Cardiac fibroblast (primary cell): ENCODE measurements around the gene SLC35E3.

ENCODE experiments used
- DNase-seq, 2 donors: peaks; one replicate each; pipeline versions ENCODE4 v3.0.0 to v3.0.0-alpha.2; 2010; ENCODE audit warnings: low read depth in 2 of 2
- H3K4me3 ChIP-seq, 2 donors: replicated peaks in 1 of 2; 1 replicate in 1 of 2; 2 replicates in 1 of 2; pipeline ENCODE4 v1.5.1; 2011; ENCODE audit warnings: low read depth in 2 of 2, low read length in 2 of 2, mild to moderate bottlenecking in 2 of 2, moderate library complexity in 1 of 2
- TF ChIP-seq, protein P1 (sequence below): IDR thresholded peaks from one replicate; pipeline ENCODE4 v1.5.1; 2011; ENCODE audit warnings: low read depth, mild to moderate bottlenecking, low read length, inconsistent platforms

The SLC35E3 gene

DNA sequence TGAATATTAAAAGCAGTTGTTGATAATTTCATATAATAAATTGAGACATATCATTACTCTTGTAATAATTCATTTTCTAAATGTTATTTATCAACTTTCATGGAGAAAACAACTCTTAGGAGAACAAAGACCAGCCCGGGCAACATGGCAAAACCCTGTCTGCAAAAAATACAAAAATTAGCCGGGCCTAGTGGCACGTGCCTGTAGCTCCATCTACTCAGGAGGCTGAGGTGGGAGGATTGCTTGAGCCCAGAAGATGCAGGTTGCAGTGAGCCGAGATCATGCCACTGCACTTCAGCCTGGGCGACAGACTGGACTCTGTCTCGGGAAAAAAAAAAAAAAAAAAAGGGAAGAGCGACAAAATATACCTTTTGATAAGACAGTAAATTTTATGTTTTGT lies 21.2 kb downstream of the SLC35E3 start:
- H3K4me3 ChIP-seq = no peak overlapping the region
- DNase-seq = no peak
- TF ChIP-seq, protein P1, sequence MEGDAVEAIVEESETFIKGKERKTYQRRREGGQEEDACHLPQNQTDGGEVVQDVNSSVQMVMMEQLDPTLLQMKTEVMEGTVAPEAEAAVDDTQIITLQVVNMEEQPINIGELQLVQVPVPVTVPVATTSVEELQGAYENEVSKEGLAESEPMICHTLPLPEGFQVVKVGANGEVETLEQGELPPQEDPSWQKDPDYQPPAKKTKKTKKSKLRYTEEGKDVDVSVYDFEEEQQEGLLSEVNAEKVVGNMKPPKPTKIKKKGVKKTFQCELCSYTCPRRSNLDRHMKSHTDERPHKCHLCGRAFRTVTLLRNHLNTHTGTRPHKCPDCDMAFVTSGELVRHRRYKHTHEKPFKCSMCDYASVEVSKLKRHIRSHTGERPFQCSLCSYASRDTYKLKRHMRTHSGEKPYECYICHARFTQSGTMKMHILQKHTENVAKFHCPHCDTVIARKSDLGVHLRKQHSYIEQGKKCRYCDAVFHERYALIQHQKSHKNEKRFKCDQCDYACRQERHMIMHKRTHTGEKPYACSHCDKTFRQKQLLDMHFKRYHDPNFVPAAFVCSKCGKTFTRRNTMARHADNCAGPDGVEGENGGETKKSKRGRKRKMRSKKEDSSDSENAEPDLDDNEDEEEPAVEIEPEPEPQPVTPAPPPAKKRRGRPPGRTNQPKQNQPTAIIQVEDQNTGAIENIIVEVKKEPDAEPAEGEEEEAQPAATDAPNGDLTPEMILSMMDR = no peak

- no peak for DNase-seq
- no peak overlapping the region for H3K4me3 ChIP-seq
- TF ChIP-seq, protein P1 = no peak
Measured at GRCh38 chr12:68768431-68768939, 22.5 kb downstream of the SLC35E3 start.

DNA sequence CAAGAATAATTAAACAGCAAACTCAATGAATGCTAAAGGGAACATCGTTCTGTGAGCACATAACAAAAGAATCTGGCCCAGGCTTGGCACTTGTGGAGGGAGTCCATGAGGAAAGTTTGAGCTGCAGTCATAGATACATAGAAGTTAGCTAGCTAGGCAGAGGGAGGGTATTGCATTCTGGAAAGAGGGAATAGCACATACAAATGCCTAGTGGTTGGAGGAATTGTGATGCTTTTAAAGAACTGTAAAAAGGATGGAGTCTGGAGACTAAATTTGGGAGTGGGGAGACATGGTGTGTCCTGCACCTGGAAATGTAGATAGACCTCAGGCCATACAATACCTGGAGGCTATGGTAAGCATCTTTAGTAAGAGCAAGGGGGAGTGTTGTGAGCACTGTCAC lies 24.0 kb downstream of the SLC35E3 start:
- no peak overlapping the region for H3K4me3 ChIP-seq
- no peak for DNase-seq
- TF ChIP-seq, protein P1 = no peak

DNA sequence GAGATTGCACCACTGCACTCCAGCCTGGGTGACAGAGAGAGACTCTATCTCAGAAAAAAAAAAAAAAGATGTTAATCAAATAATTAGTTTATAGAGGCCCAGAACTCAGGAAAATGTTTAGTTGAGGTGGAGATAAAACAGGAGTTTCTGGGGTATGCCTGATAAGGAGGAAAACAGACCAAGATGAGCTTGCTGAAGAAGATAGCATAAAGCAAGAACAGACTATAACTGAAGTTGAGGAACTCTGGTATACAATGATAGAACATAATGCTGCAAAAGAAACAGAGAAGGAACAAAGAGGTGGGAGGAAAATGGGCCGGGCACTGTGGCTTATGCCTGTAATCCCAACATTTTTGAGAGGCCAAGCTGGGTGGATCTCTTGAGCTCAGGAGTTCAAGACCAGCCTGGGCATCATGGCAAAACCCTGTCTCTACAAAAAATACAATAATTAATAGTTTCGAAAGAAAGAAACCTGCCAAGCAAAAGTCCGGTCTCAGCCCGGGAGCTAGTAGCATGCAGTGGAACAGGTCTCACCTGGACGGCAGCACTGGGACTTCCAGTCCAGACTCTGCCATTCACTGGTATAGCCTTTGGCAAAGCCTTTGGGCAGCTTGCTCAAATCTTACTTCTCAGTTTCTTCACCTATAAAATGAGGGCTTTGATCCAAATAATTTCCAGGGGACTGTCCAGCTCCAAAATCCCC lies 25.4 kb downstream of the SLC35E3 start:
- H3K4me3 ChIP-seq = no peak overlapping the region
- TF ChIP-seq, protein P1 = no peak
- DNase-seq = no peak

DNA sequence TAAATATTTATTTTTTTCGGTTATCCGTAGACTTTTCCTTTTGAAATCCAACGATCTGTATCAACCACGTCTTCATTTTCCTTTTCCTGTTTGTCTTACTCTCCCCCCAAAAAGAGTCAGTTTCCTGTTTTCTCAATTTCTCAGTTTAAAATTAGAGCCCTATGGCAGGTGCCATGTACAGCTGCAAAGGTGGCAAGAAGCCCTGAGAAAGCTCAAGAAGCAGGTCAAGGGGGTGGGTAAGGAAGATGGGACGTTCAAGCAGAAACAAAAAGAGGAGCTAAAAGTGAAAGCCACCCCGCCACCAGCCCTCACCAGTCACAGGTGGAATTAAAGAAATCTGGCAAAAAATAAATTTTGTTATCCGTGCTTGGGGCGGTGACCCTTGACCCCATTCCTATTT lies 26.7 kb downstream of the SLC35E3 start:
- TF ChIP-seq, protein P1 = no peak
- DNase-seq = no peak
- no peak overlapping the region for H3K4me3 ChIP-seq

GRCh38 chr12:68773582-68773981 lies 27.6 kb downstream of the SLC35E3 start:
- TF ChIP-seq, protein P1 = no peak
- no peak for DNase-seq
- H3K4me3 ChIP-seq = no peak overlapping the region

GRCh38 chr12:68775121-68775630 lies 29.2 kb downstream of the SLC35E3 start:
- no peak overlapping the region for H3K4me3 ChIP-seq
- DNase-seq = no peak
- TF ChIP-seq, protein P1 = no peak
